ENCODE data around the gene ASPA. TPM values are rescaled to one million over a fixed set of nuclear protein-coding genes. Genes with fewer than 3 reads are reported as not detected.
"Not testable (repeated sequence)": the region's sequence is repeated elsewhere in the genome, so short reads cannot be mapped to it uniquely, and the experiment has no call there.

Gene ASPA
- total RNA-seq, 1 donor from 2014 or later, result not detected

- DNase-seq (ENCODE audit: low read depth in 2 of 2), result no peak
Observed at GRCh38 chr17:3507869-3508268, 32.1 kb downstream of the ASPA start.

GRCh38 chr17:3510090-3510489 lies 34.3 kb downstream of the ASPA start:
- DNase-seq (ENCODE audit: low read depth in 2 of 2), result no peak

DNA sequence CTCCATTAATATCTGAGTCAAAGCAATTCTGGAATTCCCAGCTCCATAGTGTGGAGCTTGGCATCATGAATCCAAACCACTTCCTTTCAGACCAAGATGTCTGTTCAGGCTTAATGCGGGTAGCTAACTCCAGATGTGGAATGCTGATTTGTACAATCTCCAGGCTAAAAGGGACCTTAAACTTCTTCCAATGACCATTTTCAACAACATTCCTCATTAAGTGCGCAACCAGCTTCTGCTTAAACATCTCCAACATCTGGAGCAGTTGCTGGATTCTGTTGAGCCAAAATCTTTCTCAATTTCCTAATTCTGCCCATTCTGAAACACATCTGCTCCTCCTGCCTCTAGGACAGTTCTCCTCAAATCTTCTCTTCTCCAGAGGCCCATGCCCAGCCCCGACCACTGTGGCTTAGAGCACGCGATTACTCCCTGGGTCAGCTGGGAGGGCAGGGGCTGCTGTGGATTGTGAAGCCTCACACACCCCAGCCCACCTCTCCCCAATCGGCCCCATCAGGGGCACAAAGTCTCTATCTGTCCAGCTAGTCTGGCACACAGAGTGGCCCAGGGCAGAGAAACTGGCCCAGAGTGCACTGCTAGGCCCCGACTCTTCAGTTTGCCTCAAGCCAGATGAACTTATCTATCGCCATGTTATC lies 36.2 kb downstream of the ASPA start:
- DNase-seq (ENCODE audit: low read depth in 2 of 2), result no peak

DNA sequence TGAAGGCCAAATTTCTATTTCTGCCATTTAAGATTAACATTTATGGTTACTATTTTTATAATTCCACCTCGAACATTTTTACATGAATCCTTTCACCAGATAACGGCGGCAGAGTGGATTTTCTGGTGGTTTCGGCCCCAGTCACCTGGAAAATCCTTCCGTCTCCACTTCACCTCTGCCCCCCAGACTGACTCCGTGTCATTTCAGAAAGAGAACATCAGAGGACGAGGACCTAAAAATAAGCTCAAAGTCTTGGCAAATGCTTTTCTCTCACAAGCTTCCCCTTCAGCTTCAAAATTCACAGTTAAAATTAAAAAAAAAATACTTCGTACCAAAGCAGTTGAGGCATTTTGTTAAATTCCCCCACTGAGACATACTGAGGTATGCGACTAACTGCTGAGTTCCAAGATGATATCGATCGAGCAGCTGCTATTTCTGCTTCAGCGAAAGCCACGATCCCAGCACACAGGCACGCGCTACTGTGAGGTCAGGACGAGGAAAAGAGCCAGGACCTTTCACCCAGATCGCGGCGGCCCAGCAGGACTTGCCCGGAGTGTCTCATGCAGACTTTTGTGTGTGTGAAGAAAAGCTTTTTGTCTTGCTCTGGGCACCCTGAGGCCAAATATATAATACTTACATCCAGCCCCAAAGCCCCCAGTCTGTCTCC lies 36.8 kb downstream of the ASPA start:
- DNase-seq (ENCODE audit: low read depth in 2 of 2), result no peak

DNA sequence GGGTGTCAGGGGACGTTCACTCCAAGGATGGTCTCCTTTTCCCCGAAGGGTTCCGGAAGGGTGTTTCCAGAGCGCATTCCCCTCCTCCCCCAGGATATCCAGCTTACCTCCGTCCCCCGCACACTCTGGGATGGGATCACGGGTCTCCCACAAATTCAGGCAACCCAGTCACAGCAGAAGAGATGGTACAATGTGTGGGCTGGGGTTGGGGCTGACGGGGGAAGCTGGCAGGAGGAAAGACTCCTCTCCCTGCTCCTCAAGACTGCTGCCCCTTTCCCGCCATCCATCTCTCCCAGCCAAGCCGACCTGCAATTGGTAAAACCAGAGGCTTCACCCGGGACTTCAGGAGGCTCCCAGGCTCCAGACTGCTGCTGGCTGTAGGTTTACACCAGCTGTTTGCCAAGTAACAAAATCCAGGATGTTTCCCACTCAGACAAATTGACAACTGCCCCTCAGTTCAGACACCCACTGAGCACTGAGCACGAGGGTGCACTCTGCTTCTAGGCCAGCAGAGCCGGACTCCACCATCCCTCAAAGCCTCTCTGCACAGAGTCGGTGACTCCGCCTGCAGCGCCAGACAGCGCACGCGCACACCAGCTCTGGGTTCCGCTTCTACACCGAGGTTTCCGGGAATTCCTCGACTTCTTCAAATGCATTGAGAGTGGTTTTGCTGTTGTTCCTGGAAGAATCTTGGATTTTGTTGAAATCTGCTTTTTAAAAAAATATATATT lies 37.7 kb downstream of the ASPA start:
- DNase-seq (ENCODE audit: low read depth in 2 of 2), result no peak

DNA sequence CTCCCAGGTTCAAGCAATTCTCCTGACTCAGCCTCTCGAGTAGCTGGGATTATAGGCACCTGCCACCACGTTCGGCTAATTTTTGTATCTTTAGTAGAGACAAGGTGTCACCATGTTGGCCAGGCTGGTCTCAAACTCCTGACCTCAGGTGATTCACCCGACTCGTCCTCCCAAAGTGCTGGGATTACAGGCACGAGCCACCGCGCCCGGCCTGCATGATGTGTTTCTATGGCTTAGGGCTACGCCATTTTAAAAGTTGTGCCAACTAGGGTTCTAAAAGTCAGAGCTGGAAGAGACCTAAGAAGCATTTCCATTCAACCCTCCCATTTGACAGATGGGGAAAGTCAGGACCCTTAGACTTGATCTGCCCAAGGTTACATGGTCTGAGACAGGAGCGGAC lies 38.4 kb downstream of the ASPA start:
- not testable (repeated sequence) for DNase-seq (ENCODE audit: low read depth in 2 of 2)

GRCh38 chr17:3514873-3515272 lies 39.1 kb downstream of the ASPA start:
- no peak for DNase-seq (ENCODE audit: low read depth in 2 of 2)

- not testable (repeated sequence) for DNase-seq (ENCODE audit: low read depth in 2 of 2)
Observed at GRCh38 chr17:3519472-3519871, 43.7 kb downstream of the ASPA start.

GRCh38 chr17:3524024-3524423 lies 48.2 kb downstream of the ASPA start:
- DNase-seq (ENCODE audit: low read depth in 2 of 2), result no peak

DNA sequence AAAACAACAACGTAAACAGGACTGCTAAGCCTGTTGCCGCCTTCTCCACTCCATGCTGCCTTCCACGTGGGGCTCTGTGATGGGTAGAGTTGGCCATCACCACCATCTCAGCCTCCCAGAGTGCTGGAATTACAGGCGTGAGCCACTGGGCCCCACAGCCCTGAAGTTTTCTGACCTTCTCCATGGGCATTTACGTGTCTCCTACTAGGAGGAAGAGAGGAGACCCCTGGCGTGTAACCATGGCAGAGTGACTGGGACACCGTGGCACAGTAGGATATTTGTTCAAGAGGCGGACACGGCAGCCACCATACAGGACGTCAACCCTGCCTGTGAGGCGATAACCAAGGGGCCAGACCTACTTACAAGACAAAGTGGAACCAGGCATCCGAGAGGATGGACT lies 50.7 kb downstream of the ASPA start:
- no peak for DNase-seq (ENCODE audit: low read depth in 2 of 2)

- DNase-seq (ENCODE audit: low read depth in 2 of 2), result no peak
Observed at GRCh38 chr17:3526971-3527370, 51.2 kb downstream of the ASPA start.

- no peak for DNase-seq (ENCODE audit: low read depth in 2 of 2)
Observed at GRCh38 chr17:3527468-3527867, 51.7 kb downstream of the ASPA start.

DNA sequence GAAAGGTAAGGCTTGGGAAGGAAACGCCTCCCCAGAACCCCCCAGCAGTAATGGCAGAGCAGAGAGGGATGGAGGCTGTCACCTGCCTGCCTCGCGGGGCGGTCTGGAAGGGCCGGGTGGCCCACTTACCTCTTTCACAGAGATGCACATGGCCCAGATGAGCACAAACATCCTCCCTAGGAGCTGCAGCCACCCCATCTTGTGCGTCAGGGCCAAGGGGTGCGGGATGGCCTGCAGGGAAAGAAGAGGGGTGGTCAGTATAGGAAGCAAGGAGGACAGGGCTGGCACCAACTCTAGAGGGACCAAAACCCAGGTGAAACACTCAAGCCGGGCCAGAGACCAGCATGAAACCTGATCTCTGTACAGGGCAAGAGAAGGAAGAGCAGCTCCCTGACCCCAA lies 52.1 kb downstream of the ASPA start:
- no peak for DNase-seq (ENCODE audit: low read depth in 2 of 2)

DNA sequence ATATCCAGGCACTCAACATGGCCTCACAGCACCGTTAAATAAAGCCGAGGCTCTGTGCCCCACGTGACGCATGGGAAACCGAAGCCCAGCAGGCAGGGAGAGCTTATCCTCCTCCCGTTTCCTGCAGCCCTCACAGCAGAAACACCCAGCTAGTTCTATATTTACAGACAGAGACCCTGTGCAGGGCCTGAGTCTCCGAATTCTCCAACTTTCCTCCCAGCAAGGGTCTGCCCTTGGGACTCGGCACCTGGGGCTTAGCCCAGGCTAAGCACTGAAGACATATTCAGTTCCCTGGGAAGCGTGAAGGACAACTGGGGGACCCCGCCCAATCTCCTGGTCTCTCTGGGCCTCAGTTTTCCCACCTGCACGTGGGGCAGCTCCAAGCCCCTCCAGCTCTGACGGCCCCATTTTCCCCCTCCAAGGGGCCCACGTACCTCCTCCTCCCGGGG lies 52.6 kb downstream of the ASPA start:
- no peak for DNase-seq (ENCODE audit: low read depth in 2 of 2)

DNA sequence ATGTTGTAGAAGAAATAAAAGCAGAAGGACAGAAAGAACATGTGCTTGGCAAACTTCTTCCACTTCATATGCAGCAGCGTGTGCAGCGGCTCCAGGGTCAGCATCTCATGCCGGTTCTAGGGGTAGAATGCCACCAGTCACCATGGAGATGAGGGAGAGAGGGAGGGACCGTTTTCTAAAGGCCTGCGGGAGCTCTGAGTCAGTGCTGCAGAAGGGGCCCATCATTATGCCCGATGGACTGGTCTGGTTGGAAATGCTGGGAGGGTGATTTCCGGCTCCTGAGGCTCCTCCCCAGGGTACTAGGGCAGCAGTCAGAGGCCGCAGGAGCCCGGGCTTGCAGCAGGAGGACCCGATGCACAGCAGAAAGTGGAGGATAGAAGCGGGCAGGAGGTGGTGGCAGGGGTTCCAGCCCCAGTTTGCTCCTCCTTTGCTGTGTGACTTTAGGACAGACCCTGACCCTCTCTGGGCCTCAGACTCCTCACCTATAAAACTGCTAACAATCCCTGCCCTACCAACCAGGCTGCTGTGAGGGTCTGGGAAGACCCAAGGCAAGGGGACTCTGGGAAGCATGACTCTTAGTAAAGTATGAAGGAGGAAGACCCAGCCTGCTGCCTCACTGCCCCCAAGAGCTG lies 53.2 kb downstream of the ASPA start:
- no peak for DNase-seq (ENCODE audit: low read depth in 2 of 2)

GRCh38 chr17:3529817-3530741 lies 54.3 kb downstream of the ASPA start:
- DNase-seq (ENCODE audit: low read depth in 2 of 2), result no peak

DNA sequence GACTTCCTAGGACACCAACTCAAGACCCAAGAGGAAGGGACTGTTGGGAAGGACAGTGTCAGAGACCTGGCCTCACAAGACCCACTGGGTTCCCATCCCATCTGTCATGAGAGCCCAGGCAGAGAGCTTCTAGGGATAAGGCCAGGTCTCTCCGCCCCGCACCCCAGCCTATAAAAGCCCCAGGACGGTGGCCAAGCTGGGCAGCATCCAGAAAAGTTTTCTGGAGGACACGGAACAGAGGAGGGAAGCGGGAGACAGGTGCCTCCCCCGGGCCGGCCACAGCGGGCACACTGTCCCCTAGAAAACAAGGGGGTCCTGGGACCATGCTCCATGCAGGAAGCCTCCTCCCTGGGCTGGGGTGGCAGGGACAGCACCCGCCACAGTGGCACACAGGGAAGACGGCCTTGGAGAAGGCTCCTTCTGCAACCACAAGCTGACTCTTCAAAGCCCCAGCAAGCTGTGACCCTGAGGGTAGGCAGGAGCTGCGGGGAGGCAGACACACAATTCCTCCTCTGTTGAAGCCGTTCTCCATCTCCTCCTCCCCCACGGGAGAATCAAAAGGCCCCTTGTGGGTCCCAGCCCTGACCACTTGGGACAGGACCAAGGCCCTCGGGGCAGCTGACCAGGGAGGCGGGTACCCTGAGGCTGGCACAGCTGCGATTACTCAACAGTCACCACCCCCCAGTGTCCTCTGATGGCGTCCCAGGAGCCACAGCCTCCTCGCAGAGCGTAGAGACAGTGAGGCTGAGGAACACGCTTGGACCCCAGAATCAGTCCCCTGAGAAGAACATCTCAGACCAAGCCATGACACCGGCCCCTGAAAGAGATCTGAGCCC lies 55.7 kb downstream of the ASPA start:
- no peak for DNase-seq (ENCODE audit: low read depth in 2 of 2)

DNA sequence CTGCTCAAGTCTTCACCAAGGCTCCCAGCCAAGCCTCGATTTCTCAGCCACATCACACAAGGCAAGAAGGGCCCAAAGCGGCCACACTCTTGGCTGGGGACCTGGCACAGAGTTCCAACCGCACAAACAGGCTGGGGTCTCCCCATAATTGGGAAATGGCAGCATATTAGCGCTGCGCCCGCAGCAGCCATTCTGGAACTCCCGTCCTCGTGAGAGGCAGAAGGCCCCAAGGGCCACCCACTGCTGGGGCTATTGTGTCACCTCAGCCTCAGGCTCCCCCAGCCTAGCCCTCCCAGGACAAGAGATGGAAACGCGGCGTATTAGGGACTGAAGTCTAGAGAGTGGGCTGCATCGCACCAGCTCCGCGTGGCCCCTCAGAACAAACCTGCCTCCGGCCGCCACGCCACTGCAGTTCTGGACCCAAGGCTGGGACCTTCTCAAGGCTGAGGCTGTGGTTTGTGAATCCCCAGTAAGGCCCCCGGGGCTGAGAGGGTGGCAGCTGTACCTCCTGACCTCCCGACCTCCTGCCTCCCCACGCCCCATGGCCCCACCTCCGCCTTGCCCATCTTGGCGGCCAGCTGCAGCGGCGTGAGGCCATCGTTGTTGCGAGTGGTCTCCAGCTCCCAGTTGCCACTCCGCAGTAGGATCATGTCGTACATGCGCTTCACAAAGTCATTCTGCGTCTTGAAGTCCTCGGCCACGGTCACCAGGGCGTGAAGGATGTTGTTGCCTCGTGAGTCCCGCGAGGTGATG lies 56.5 kb downstream of the ASPA start:
- no peak for DNase-seq (ENCODE audit: low read depth in 2 of 2)

DNA sequence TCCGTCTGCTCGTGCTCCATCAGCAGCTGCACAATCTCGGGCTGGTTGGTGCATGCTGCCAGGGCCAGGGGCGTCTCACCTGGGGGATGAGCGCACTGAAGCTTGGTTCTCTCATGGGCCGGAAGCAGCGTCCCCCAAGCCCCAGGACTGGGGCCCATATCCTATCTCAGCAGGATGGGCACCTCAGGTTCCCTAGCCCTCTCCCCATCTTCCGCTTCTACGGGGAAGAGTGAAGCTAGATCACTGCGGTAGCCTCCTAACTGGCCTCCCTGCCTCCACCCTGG lies 57.0 kb downstream of the ASPA start:
- no peak for DNase-seq (ENCODE audit: low read depth in 2 of 2)

DNA sequence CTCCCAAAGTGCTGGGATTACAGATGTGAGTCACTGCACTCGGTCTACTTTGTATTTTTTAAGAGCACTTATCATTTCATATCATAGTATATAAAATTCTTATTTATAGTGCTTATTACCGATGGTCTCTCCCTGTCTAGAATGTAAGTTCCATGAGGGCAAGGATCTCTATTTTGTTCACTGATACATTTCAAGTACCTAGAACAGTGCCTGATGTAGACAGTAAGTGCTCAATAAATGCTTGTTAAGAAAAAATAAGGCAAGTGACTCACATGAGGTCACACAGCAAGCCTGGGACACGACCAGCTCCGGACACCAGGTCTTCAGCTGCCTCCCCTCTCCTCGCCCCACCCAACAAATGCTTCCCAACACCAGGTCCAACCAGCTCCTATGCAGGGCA lies 58.0 kb downstream of the ASPA start:
- no peak for DNase-seq (ENCODE audit: low read depth in 2 of 2)
